Uterus (tissue), 2 donors: ENCODE data around the gene ANKRD12.

ENCODE experiments used
- CTCF ChIP-seq, 4 experiments: fragments of 200-600 bp in 2 of 4; fragments of 450-650 bp in 2 of 4; sonication (generic) in 2 of 4; IDR thresholded peaks; one replicate each; pipeline ENCODE4 v1.5.1; 2016 to 2019; ENCODE audit warnings: antibody characterized with exemption in 4 of 4, mild to moderate bottlenecking in 2 of 4, moderate library complexity in 1 of 4
- POLR2A ChIP-seq, 2 donors: fragments of 450-650 bp; IDR thresholded peaks; one replicate each; pipeline ENCODE4 v1.6.1; 2016; ENCODE audit warnings: antibody characterized with exemption in 2 of 2, mild to moderate bottlenecking in 1 of 2, moderate library complexity in 1 of 2

- TF ChIP-seq POLR2A (IDR thresholded peaks at IDR 0.05), result no peak
- TF ChIP-seq CTCF (IDR thresholded peaks at IDR 0.05), result no peak
These were observed 20.6 kb upstream of the ANKRD12 start for GRCh38 chr18:9115984-9116383.
